ENCODE data around the gene SLC17A2. TPM values are rescaled to one million over a fixed set of nuclear protein-coding genes. Genes with fewer than 3 reads are reported as not detected.

Gene SLC17A2
- total and polyA plus RNA-seq, 2 of the 8 experiments (the other 6 are each of a cell fraction or from before 2014, with no cell fraction given) = not detected

GRCh38 chr6:25973923-25974555, 43.5 kb upstream of the SLC17A2 start:
- Histone ChIP-seq H4K20me1 (replicated peaks in 1 of 2; ENCODE audit: control insufficient read depth in 1 of 2, insufficient read depth in 2 of 2, low read length in 2 of 2) (no peaks in the 10 kb centered on the region), H2BK120ac (replicated peaks; ENCODE audit: low read depth, low read length) (no peak overlapping the region), H3K4me3 (ENCODE audit: extremely low read depth in 1 of 4, insufficient read depth in 2 of 4, low read depth in 3 of 4, low read length in 4 of 4) (no peak overlapping the region), H3K27ac (ENCODE audit: low read depth, low read length) (no peak overlapping the region), H4K8ac (ENCODE audit: extremely low read depth, insufficient read depth, low read length) (no peak overlapping the region), H3K4me1 (replicated peaks in 1 of 4; ENCODE audit: control insufficient read depth in 3 of 4, insufficient read depth in 4 of 4, low read length in 3 of 4) (peaks cover 0 to 2% (median 0%) of the 10 kb centered on the region in 4 experiments; a peak in 2 of 7 replicates), H2BK20ac (ENCODE audit: low read length) (no peak overlapping the region), H3K27me3 (replicated peaks in 1 of 4; ENCODE audit: control insufficient read depth in 3 of 4, extremely low read depth in 1 of 4, insufficient read depth in 3 of 4, low read length in 3 of 4) (no peaks in the 10 kb centered on the region), H2AFZ (ENCODE audit: low read length) (no peak overlapping the region), H3K23ac (ENCODE audit: insufficient read length) (no peak overlapping the region), H3K4me2 (ENCODE audit: insufficient read depth in 1 of 2, low read depth in 2 of 2, low read length in 2 of 2) (no peak overlapping the region), H2BK15ac (ENCODE audit: low read length) (no peak overlapping the region), H3K4ac (replicated peaks; ENCODE audit: insufficient read length, low read depth, low read length) (no peak overlapping the region), H2BK12ac (ENCODE audit: low read depth, low read length) (no peak overlapping the region), H3K18ac (ENCODE audit: extremely low read depth, low read length) (no peak overlapping the region), H3K36me3 (ENCODE audit: control insufficient read depth in 2 of 4, insufficient read depth in 4 of 4, low read length in 3 of 4) (peaks cover 0 to 3% (median 0%) of the 10 kb centered on the region in 4 experiments; a peak in 3 of 8 replicates), H3K23me2 (ENCODE audit: low read depth, low read length) (no peaks in the 10 kb centered on the region), H3K79me2 (ENCODE audit: control insufficient read depth in 1 of 2, insufficient read depth in 2 of 2, low read length in 2 of 2) (no peaks in the 10 kb centered on the region), H3K79me1 (ENCODE audit: low read depth, low read length) (no peaks in the 10 kb centered on the region), H4K5ac (ENCODE audit: insufficient read length, low read depth, low read length) (no peak overlapping the region), H4K91ac (replicated peaks; ENCODE audit: insufficient read length, low read length) (no peak overlapping the region), H3K9ac (replicated peaks in 1 of 4; ENCODE audit: extremely low read depth in 1 of 4, low read depth in 3 of 4, low read length in 3 of 4) (no peak overlapping the region), H3K9me3 (ENCODE audit: insufficient read depth in 2 of 2, low read depth in 1 of 2, low read length in 1 of 2) (no peaks in the 10 kb centered on the region), H3K56ac (replicated peaks; ENCODE audit: insufficient read length, low read depth, low read length) (no peak overlapping the region), H2BK5ac (ENCODE audit: low read depth, low read length) (no peak overlapping the region), H2AK5ac (ENCODE audit: low read depth, low read length) (no peak overlapping the region), H3K14ac (ENCODE audit: insufficient read length) (no peak overlapping the region)
- no peak for FAIRE-seq
- ChIA-PET CTCF (ENCODE audit: partially characterized antibody) (interaction anchor here (1.5 kb wide), 1 partner anchor 29 kb away, joined by 9 read pairs; no protein-coding TSS in a partner anchor), POLR2A (ENCODE audit: partially characterized antibody) (interaction anchor here (1.5 to 2.0 kb wide), 2 partner anchors 12 to 18 kb away, joined by 3 to 8 read pairs; no protein-coding TSS in a partner anchor)
- no peak for DNase-seq (ENCODE audit: low read depth in 1 of 2, low spot score in 2 of 2)
- WGBS, 2 experiments (ENCODE audit: extremely low coverage in 1 of 2, insufficient coverage in 1 of 2, insufficient read length in 1 of 2, insufficient replicate concordance in 2 of 2, low coverage in 1 of 2, low lambda C conversion rate in 2 of 2, missing lambda C conversion rate in 1 of 2) = 92% methylated on average over 2 of the region's 2 CpGs; no CpG with 5 or more reads in 1 of the 2 experiments
- TF ChIP-seq RXRA (IDR thresholded peaks at IDR 0.05; ENCODE audit: insufficient read depth, low read depth, low read length) = no peak

All from H1 (cell line).